SIG-M5 (cell line): Measurements from ENCODE around the gene USP15.

Experiments used
- DNase-seq: peaks from one replicate; lab custom pipeline; 2025; lab: John Stamatoyannopoulos, UW

USP15 gene

GRCh38 chr12:62258231-62258630 is 2.0 kb upstream of the USP15 start:
- DNase-seq, result no peak

GRCh38 chr12:62258941-62259630 is 1.1 kb upstream of the USP15 start:
- no peak for DNase-seq

GRCh38 chr12:62259631-62259992 is 592 bp upstream of the USP15 start:
- no peak for DNase-seq

- peak; percentile 95 for DNase-seq
Measured at GRCh38 chr12:62260733-62261683, 804 bp downstream of the USP15 start.

GRCh38 chr12:62261876-62262517 is 1.8 kb downstream of the USP15 start:
- DNase-seq, result no peak

GRCh38 chr12:62263232-62263631 is 3.0 kb downstream of the USP15 start:
- DNase-seq, result no peak

GRCh38 chr12:62263966-62264365 is 3.8 kb downstream of the USP15 start:
- no peak for DNase-seq

- DNase-seq, result no peak
Measured at GRCh38 chr12:62264706-62265105, 4.5 kb downstream of the USP15 start.

- no peak for DNase-seq
Measured at GRCh38 chr12:62265511-62265910, 5.3 kb downstream of the USP15 start.

- no peak for DNase-seq
Measured at GRCh38 chr12:62267026-62267425, 6.8 kb downstream of the USP15 start.

GRCh38 chr12:62267480-62267879 is 7.3 kb downstream of the USP15 start:
- no peak for DNase-seq

GRCh38 chr12:62268956-62269355 is 8.8 kb downstream of the USP15 start:
- DNase-seq, result no peak

- DNase-seq, result no peak
Measured at GRCh38 chr12:62269464-62270228, 9.4 kb downstream of the USP15 start.

GRCh38 chr12:62270384-62270783 is 10.2 kb downstream of the USP15 start:
- DNase-seq, result no peak

GRCh38 chr12:62270872-62271271 is 10.7 kb downstream of the USP15 start:
- DNase-seq, result no peak

- no peak for DNase-seq
Measured at GRCh38 chr12:62272936-62273552, 12.8 kb downstream of the USP15 start.

- DNase-seq, result no peak
Measured at GRCh38 chr12:62273724-62274380, 13.6 kb downstream of the USP15 start.

GRCh38 chr12:62278022-62278421 is 17.8 kb downstream of the USP15 start:
- DNase-seq, result no peak

- DNase-seq, result no peak
Measured at GRCh38 chr12:62279058-62279457, 18.9 kb downstream of the USP15 start.

- no peak for DNase-seq
Measured at GRCh38 chr12:62279961-62280360, 19.8 kb downstream of the USP15 start.
